ENCODE results near the gene DIS3L2. TPM values are rescaled to one million over a fixed set of nuclear protein-coding genes. Genes with fewer than 3 reads are reported as not detected.
A peak's percentile ranks its signal among the peaks of the same experiment; 100 is the strongest.

The DIS3L2 gene
- total RNA-seq, 1 donor, result 30.7 TPM

DNA sequence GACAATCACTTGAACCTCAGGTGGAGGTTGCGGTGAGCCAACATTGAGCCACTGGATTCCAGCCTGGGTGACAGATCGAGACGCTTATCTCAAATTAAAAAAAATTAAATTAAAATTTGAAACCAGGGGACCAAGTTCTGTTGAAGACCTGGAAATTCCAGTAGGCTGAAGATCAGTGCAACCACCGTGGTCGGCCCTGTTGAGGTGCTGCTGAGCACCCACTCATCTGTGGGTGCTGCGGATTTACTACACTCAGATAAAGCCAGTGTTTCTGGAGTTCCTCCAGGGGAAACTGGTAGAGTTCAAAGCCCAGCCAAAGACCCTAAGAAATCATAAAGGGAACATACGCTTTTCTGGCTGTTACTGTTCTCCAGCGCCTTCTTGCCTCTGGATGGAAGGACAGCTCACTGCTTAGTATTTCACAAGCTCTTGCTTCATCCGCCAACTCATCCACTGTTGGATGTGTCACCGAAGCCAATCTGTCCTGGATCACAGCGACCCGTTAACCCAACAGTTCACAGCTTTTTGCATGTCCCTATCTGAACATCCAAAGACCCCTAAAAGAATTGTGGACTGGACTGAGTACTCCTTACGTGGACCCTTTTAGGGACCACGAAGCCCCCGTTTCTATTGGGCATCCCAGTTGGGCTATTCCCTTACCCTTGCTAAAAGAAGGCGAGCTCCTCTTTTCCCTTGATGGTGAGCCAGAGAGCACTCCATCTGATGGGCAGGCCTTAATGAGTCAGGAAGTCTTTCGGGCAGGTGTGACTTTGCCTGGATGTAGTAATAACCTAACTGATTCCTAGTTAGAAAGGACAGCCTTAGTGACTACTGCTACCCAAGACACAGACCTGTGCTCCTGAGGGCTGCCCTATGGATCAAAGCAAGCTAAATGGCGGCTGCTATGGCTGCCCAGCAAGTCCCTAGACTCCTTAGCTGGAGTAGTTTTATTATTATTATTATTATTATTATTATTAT lies 411.0 kb downstream of the DIS3L2 start:
- TF ChIP-seq, protein P1, sequence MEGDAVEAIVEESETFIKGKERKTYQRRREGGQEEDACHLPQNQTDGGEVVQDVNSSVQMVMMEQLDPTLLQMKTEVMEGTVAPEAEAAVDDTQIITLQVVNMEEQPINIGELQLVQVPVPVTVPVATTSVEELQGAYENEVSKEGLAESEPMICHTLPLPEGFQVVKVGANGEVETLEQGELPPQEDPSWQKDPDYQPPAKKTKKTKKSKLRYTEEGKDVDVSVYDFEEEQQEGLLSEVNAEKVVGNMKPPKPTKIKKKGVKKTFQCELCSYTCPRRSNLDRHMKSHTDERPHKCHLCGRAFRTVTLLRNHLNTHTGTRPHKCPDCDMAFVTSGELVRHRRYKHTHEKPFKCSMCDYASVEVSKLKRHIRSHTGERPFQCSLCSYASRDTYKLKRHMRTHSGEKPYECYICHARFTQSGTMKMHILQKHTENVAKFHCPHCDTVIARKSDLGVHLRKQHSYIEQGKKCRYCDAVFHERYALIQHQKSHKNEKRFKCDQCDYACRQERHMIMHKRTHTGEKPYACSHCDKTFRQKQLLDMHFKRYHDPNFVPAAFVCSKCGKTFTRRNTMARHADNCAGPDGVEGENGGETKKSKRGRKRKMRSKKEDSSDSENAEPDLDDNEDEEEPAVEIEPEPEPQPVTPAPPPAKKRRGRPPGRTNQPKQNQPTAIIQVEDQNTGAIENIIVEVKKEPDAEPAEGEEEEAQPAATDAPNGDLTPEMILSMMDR (IDR thresholded peaks at IDR 0.05; ENCODE audit: insufficient read depth, low read depth, low read length), result no peak
- H3K4me3 ChIP-seq (ENCODE audit: low read depth, low read length), result no peak overlapping the region
- DNase-seq (ENCODE audit: low read depth), result peak; percentile 52

DNA sequence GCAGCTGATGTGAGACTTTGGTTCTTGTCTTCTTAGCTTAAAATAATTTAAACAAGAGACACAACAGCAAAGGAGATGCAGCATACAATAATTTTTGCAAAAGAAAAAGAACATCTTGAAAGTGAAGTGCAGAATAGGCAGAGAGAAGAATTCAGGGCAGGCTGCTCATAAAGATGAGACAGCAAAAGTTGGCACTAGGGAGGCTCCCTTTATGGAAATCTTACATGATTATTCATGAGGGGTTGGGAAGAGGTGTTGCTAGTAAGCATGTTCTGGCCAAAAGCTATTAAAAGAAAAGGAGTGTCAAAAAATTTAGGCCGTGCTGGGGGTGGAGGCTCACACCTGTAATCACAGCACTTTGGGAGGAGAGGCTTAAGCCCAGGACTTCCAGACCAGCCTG lies 412.8 kb downstream of the DIS3L2 start:
- no peak overlapping the region for H3K4me3 ChIP-seq (ENCODE audit: low read depth, low read length)
- TF ChIP-seq, protein P1 (IDR thresholded peaks at IDR 0.05; ENCODE audit: insufficient read depth, low read depth, low read length), result no peak
- DNase-seq (ENCODE audit: low read depth), result no peak

DNA sequence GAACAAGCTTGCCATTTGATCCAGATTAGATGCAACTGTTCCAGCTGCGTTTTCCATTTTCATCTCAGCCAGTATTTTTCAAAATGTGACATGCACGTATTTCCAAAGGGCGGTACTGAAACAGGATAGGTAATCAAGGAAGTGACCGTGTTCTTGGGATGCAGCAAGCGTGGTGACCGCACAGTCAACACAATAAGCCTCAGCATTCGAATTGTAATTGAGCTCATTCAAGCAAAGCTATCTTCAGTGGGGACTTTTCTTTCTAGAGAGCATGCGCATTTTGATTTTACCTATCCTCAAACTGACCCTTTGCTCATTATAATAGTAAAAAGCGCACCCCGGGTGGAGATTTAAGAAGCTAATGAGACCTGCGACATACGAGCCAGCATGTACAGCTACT lies 413.7 kb downstream of the DIS3L2 start:
- TF ChIP-seq, protein P1 (IDR thresholded peaks at IDR 0.05; ENCODE audit: insufficient read depth, low read depth, low read length), result no peak
- no peak for DNase-seq (ENCODE audit: low read depth)
- no peak overlapping the region for H3K4me3 ChIP-seq (ENCODE audit: low read depth, low read length)

DNA sequence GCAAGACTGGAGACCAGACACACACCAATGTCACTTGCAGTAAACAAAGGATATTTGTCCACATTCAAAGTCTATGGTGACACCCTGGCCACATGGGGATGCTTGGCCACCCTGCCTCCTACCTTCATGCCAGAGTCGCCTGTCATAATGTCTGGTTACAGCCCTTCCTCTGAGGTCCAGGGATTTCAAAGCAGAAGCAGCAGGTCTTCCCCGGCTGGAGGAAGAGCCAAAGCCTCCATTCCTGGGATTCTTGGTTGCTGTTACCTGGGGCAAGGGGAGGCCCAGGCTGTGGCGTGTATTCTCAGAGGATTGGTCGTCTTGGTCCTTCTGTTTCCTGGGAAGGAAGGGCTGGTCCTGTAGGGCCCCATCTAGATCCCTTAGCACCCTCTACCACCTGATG lies 414.7 kb downstream of the DIS3L2 start:
- TF ChIP-seq, protein P1 (IDR thresholded peaks at IDR 0.05; ENCODE audit: insufficient read depth, low read depth, low read length), result no peak
- no peak for DNase-seq (ENCODE audit: low read depth)
- H3K4me3 ChIP-seq (ENCODE audit: low read depth, low read length), result no peak overlapping the region

DNA sequence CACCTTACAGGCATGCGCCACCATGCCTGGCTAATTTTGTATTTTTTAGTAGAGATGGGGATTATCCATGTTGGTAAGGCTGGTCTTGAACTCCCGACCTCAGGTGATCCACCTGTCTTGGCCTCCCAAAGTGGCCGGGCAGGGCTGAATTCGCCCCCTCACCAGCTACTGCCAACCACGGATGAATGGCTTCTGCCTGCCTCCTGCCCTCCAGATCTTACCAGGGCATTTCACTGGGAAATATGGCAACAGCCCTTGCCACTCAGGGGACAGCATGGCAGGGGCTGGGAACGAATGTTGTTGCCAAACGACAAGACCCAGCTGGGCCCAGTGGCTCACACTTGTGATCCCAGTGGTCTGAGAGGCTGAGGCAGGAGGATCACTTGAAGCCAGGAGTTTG lies 415.2 kb downstream of the DIS3L2 start:
- H3K4me3 ChIP-seq (ENCODE audit: low read depth, low read length), result no peak overlapping the region
- TF ChIP-seq, protein P1 (IDR thresholded peaks at IDR 0.05; ENCODE audit: insufficient read depth, low read depth, low read length), result no peak
- no peak for DNase-seq (ENCODE audit: low read depth)

DNA sequence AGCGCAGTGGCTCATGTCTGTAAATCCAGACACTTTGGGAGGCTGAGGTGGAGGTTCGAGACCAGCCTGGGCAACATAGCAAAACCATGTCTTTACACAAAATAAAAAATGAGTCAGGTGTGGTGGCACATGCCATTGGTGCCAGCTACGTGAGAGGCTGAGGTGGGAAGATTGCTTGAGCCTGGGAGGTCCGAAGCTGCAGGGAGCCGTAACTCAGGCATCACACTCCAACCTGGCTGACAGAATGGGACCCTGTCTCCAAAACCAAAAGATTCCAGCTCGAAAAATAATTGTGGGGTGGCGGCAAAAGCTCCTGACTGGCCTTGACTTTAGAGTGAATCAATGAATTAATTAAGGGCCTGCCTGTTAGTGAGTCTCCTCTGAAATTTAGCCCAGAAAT lies 415.8 kb downstream of the DIS3L2 start:
- H3K4me3 ChIP-seq (ENCODE audit: low read depth, low read length), result no peak overlapping the region
- TF ChIP-seq, protein P1 (IDR thresholded peaks at IDR 0.05; ENCODE audit: insufficient read depth, low read depth, low read length), result no peak
- no peak for DNase-seq (ENCODE audit: low read depth)

Data from fibroblast of villous mesenchyme (primary cell).